A549 (cell line): ENCODE results near the gene MFAP1. TPM values are rescaled to one million over a fixed set of nuclear protein-coding genes. Genes with fewer than 3 reads are reported as not detected.

Experiments used
- ATAC-seq, 2 experiments: fragments of 200-7000 bp in 1 of 2; fragments of >200 bp in 1 of 2; cut with Nextera tagmentation in 1 of 2; cut with Tn5 transposase in 1 of 2; 3 replicates each; pipeline versions ENCODE4 v1.8.0 to v1.9.1; 2018 to 2020; ENCODE audit warnings: mild to moderate bottlenecking in 1 of 2, moderate library complexity in 1 of 2
- CTCF ChIA-PET: fragments of 300-600 bp; sonication (Branson Sonifier 250); formaldehyde crosslinking; extraction: SDS; loops from one replicate; lab custom pipeline; 2021; ENCODE audit warnings: antibody characterized with exemption, inconsistent platforms; lab: Yijun Ruan, JAX
- POLR2A ChIA-PET: fragments of 350-600 bp; formaldehyde crosslinking; extraction: SDS; loops from one replicate; lab custom pipeline; 2021; ENCODE audit warnings: antibody characterized with exemption, inconsistent platforms; lab: Yijun Ruan, JAX
- DNase-seq, 2 experiments: peaks; one replicate each; pipeline versions ENCODE4 v3.0.0 to v3.0.0-alpha.2; 2011 to 2016; ENCODE audit warnings: low read depth in 1 of 2, low spot score in 1 of 2
- FAIRE-seq: peaks from 2 replicates; lab custom pipeline; 2011; peaks lifted over from hg19 to GRCh38; lab: Jason Lieb, UNC
- H3K27ac ChIP-seq, 2 experiments: fragments of >200 bp; sonication (Bioruptor Twin); formaldehyde crosslinking; 3 replicates each; pipeline ENCODE4 v1.5.1; 2016 to 2017
- H3K4me1 ChIP-seq: fragments of >200 bp; sonication (Bioruptor Twin); formaldehyde crosslinking; 3 replicates; pipeline ENCODE4 v1.6.1; 2016
- H3K4me2 ChIP-seq: fragments of >200 bp; sonication (Bioruptor Twin); formaldehyde crosslinking; 3 replicates; pipeline ENCODE4 v1.6.1; 2016
- H3K4me3 ChIP-seq: fragments of >200 bp; sonication (Bioruptor Twin); formaldehyde crosslinking; 3 replicates; pipeline ENCODE4 v1.5.1; 2016
- H3K9me3 ChIP-seq: fragments of >200 bp; sonication (Bioruptor Twin); formaldehyde crosslinking; 3 replicates; pipeline ENCODE4 v1.6.1; 2016
- BHLHE40 ChIP-seq: IDR thresholded peaks from 2 replicates; pipeline ENCODE4 v1.6.1; 2012; ENCODE audit warnings: low read depth, low read length, inconsistent platforms
- CBX2 ChIP-seq: fragments of 200-600 bp; sonication (generic); IDR thresholded peaks from 2 replicates; pipeline ENCODE4 v1.6.1; 2016; ENCODE audit warnings: low read depth, mild to moderate bottlenecking, borderline replicate concordance
- CHD2 ChIP-seq: fragments of 150-350 bp; IDR thresholded peaks from 2 replicates; pipeline ENCODE4 v1.6.1; 2014; ENCODE audit warnings: low read length; ENCODE audit not compliant: partially characterized antibody
- CTCF ChIP-seq: fragments of >200 bp; sonication (Bioruptor Twin); formaldehyde crosslinking; IDR thresholded peaks from 3 replicates; pipeline ENCODE4 v1.5.1; 2016
- ESRRA ChIP-seq: fragments of 150-350 bp; IDR thresholded peaks from 2 replicates; pipeline ENCODE4 v1.6.1; 2014; ENCODE audit warnings: mild to moderate bottlenecking, low read length, borderline replicate concordance
- GATA3 ChIP-seq: IDR thresholded peaks from 2 replicates; pipeline ENCODE4 v1.6.1; 2012; ENCODE audit warnings: borderline replicate concordance
- HMGXB4 ChIP-seq: fragments of 250-450 bp; sonication (Bioruptor Pico); IDR thresholded peaks from 2 replicates; pipeline ENCODE4 v1.5.0; 2021; ENCODE audit warnings: mild to moderate bottlenecking, moderate library complexity, borderline replicate concordance
- HOXB13 ChIP-seq: fragments of 250-450 bp; sonication (Bioruptor Pico); IDR thresholded peaks from 2 replicates; pipeline ENCODE4 v1.5.0; 2020; ENCODE audit warnings: low read depth, mild to moderate bottlenecking, moderate library complexity
- HOXB5 ChIP-seq: fragments of 250-450 bp; sonication (Bioruptor Pico); IDR thresholded peaks from 2 replicates; pipeline ENCODE4 v1.5.0; 2020; ENCODE audit warnings: mild to moderate bottlenecking, moderate library complexity
- KDM1A ChIP-seq: fragments of 200-600 bp; sonication (generic); IDR thresholded peaks from 2 replicates; pipeline ENCODE4 v1.6.1; 2016; ENCODE audit warnings: low read depth, mild to moderate bottlenecking
- MAZ ChIP-seq: fragments of 150-350 bp; IDR thresholded peaks from 2 replicates; pipeline ENCODE4 v1.6.1; 2014; ENCODE audit warnings: antibody characterized with exemption, low read depth, low read length, borderline replicate concordance
- MYC ChIP-seq: IDR thresholded peaks from 2 replicates; pipeline ENCODE4 v1.6.1; 2012; ENCODE audit warnings: mild to moderate bottlenecking, inconsistent platforms, low read length, improper control_type of control experiment, borderline replicate concordance
- NPAS2 ChIP-seq: fragments of 250-450 bp; sonication (Bioruptor Pico); IDR thresholded peaks from 2 replicates; pipeline ENCODE4 v1.8.0; 2022; ENCODE audit warnings: mild to moderate bottlenecking, moderate library complexity, borderline replicate concordance
- PBX3 ChIP-seq: IDR thresholded peaks from 2 replicates; pipeline ENCODE4 v1.6.1; 2012
- POLR2AphosphoS2 ChIP-seq: conservative IDR thresholded peaks from 2 replicates; pipeline ENCODE4 v1.6.1; 2012; ENCODE audit warnings: low read length, improper control_type of control experiment, inconsistent platforms
- RAD21 ChIP-seq, 2 experiments: fragments of >200 bp in 1 of 2; sonication (Bioruptor Twin) in 1 of 2; formaldehyde crosslinking in 1 of 2; IDR thresholded peaks in 1 of 2; conservative IDR thresholded peaks in 1 of 2; 2 replicates in 1 of 2; 3 replicates in 1 of 2; pipeline ENCODE4 v1.6.1; 2012 to 2018; ENCODE audit warnings: inconsistent platforms in 1 of 2
- REST ChIP-seq: fragments of 200-600 bp; sonication (generic); IDR thresholded peaks from 2 replicates; pipeline ENCODE4 v1.6.1; 2016; ENCODE audit warnings: antibody characterized with exemption, mild to moderate bottlenecking, moderate library complexity
- RNF2 ChIP-seq: fragments of 200-600 bp; sonication (generic); IDR thresholded peaks from 2 replicates; pipeline ENCODE4 v1.6.1; 2016; ENCODE audit warnings: low read depth, mild to moderate bottlenecking, antibody characterized with exemption, moderate library complexity, borderline replicate concordance
- SREBF2 ChIP-seq: fragments of 450-650 bp; IDR thresholded peaks from 2 replicates; pipeline ENCODE4 v1.6.1; 2014; ENCODE audit warnings: mild to moderate bottlenecking, moderate library complexity
- TP53 ChIP-seq: fragments of 250-450 bp; sonication (Bioruptor Pico); IDR thresholded peaks from 2 replicates; pipeline ENCODE4 v1.5.0; 2021; ENCODE audit warnings: mild to moderate bottlenecking, moderate library complexity
- USF2 ChIP-seq: fragments of 450-650 bp; IDR thresholded peaks from 2 replicates; pipeline ENCODE4 v1.6.1; 2014; ENCODE audit warnings: antibody characterized with exemption
- ZC3H11A ChIP-seq: fragments of 450-650 bp; IDR thresholded peaks from 2 replicates; pipeline ENCODE4 v1.6.1; 2014; ENCODE audit warnings: antibody characterized with exemption, mild to moderate bottlenecking
- WGBS: methylation state at CpG from one replicate; pipeline ENCODE4 v1.1.6; 2017; ENCODE audit errors: missing lambda C conversion rate; 5-methylcytosine and 5-hydroxymethylcytosine counted together
- polyA plus RNA-seq, 4 experiments: library from polyadenylated mRNA; depleted of rRNA in 3 of 4; stranded (reverse); fragments of >200 nt; fragmentation: RNase III in 1 of 4; extraction: RNeasy Plus Mini Kit Qiagen cat#74134 plus additional on column Dnase treatment in 1 of 4; gene quantifications; 2 replicates in 3 of 4; 3 replicates in 1 of 4; pipeline ENCODE4 v1.2.3, GENCODE V29; 2011 to 2017

The MFAP1 gene
- polyA plus RNA-seq, 2 of the 4 experiments (the other 2 are of a cell fraction), result 31.7 to 40.3 TPM

GRCh38 chr15:43789409-43789808, 35.1 kb downstream of the MFAP1 start:
- Histone ChIP-seq H3K9me3 (no peaks in the 10 kb centered on the region), H3K4me1 (peaks cover 14% of the 10 kb centered on the region; the same call in 2 of the 3 replicates), H3K4me3 (no peak overlapping the region), H3K4me2 (no peak overlapping the region), H3K27ac (no peak overlapping the region)
- CTCF ChIA-PET, result interaction anchor here (6.5 kb wide), 1 partner anchor 11 kb away, joined by 47 read pairs; the partner anchor contains the start of gene ELL3
- POLR2A ChIA-PET, result no interaction called here
- no peak for TF ChIP-seq HMGXB4
- no peak for TF ChIP-seq TP53 (CRISPR knock-in tag)
- no peak for TF ChIP-seq KDM1A
- no peak for TF ChIP-seq ESRRA
- no peak for TF ChIP-seq RNF2
- no peak for TF ChIP-seq CHD2
- TF ChIP-seq POLR2AphosphoS2, result no peak
- WGBS, result 91% methylated on average over 3 of the region's 3 CpGs
- DNase-seq (no peak), ATAC-seq (no peak), FAIRE-seq (no peak)

GRCh38 chr15:43779016-43779415, 45.5 kb downstream of the MFAP1 start:
- POLR2A ChIA-PET, result no interaction called here
- CTCF ChIA-PET, result interaction anchor here (0.7 to 6.9 kb wide), 2 partner anchors 11 to 428 kb away, joined by 3 to 47 read pairs; partner anchors contain the start of gene SERF2
- H3K4me3 ChIP-seq, result no peak overlapping the region
- ATAC-seq, result no peak
- H3K27ac ChIP-seq, result no peak overlapping the region
- H3K4me2 ChIP-seq, result no peak overlapping the region
- 86% methylated on average over 1 of the region's 1 CpG for WGBS
- no peak for FAIRE-seq
- 0 out of 3 replicates have a peak, but pooled peaks cover 8% of the 10 kb centered on the region for H3K4me1 ChIP-seq
- DNase-seq, result no peak
- TF ChIP-seq NPAS2 (CRISPR knock-in tag) (no peak), ZC3H11A (no peak), PBX3 (no peak), HOXB13 (no peak), BHLHE40 (no peak), GATA3 (no peak), MYC (no peak), SREBF2 (no peak), ESRRA (no peak), MAZ (no peak), RAD21 (conservative IDR thresholded peaks at IDR 0.05 in 1 of 2, IDR thresholded peaks at IDR 0.05 in 1 of 2) (no peak), CTCF (no peak), HOXB5 (CRISPR knock-in tag) (no peak), USF2 (no peak), CBX2 (no peak), REST (no peak), RNF2 (no peak)
- H3K9me3 ChIP-seq, result no peaks in the 10 kb centered on the region
